OCI-LY7 (cell line): ENCODE results near the gene TPCN1. TPM values are rescaled to one million over a fixed set of nuclear protein-coding genes. Genes with fewer than 3 reads are reported as not detected.

Experiments used
- BruUV-seq: library from RNA; stranded (reverse); fragments of 400-500 nt; replicated peaks from 2 replicates; lab custom pipeline; 2021; lab: Mats Ljungman, UMichigan
- CTCF ChIA-PET: fragments of 300-600 bp; sonication (Branson Sonifier 250); formaldehyde crosslinking; loops from one replicate; lab custom pipeline; 2022; ENCODE audit warnings: antibody characterized with exemption; ENCODE audit not compliant: unreplicated experiment; lab: Charles Lee
- POLR2A ChIA-PET: fragments of 300-600 bp; sonication (Branson Sonifier 250); formaldehyde crosslinking; loops from one replicate; lab custom pipeline; 2022; ENCODE audit warnings: antibody characterized with exemption; lab: Charles Lee
- DNase-seq: peaks from one replicate; pipeline ENCODE4 v3.0.0-alpha.2; 2015; ENCODE audit warnings: low spot score
- H2AFZ ChIP-seq: fragments of 200-600 bp; sonication (generic), shearing (Covaris generic); 2 replicates; pipeline ENCODE4 v1.6.1; 2014; ENCODE audit warnings: mild to moderate bottlenecking, antibody characterized with exemption, low read length, moderate library complexity
- H3K27ac ChIP-seq: fragments of 200-600 bp; sonication (generic); 2 replicates; pipeline ENCODE4 v1.5.1; 2014; ENCODE audit warnings: mixed run types, low read depth, mild to moderate bottlenecking, moderate library complexity, low read length, inconsistent platforms; ENCODE audit not compliant: poor library complexity, severe bottlenecking
- H3K36me3 ChIP-seq: fragments of 200-600 bp; sonication (generic); 2 replicates; pipeline ENCODE4 v1.6.1; 2014; ENCODE audit warnings: mild to moderate bottlenecking, antibody characterized with exemption, low read length, moderate library complexity, mixed read lengths; ENCODE audit not compliant: insufficient read depth
- H3K4me1 ChIP-seq: fragments of 200-600 bp; sonication (generic); 2 replicates; pipeline ENCODE4 v1.5.1; 2014; ENCODE audit warnings: mild to moderate bottlenecking, low read length; ENCODE audit not compliant: insufficient read depth, poor library complexity, severe bottlenecking
- H3K4me2 ChIP-seq: fragments of 200-600 bp; sonication (generic); 2 replicates; pipeline ENCODE4 v1.6.1; 2014; ENCODE audit warnings: mild to moderate bottlenecking, low read length
- H3K4me3 ChIP-seq: fragments of 200-600 bp; sonication (generic); 2 replicates; pipeline ENCODE4 v1.5.1; 2014; ENCODE audit warnings: mild to moderate bottlenecking, low read depth, low read length; ENCODE audit not compliant: poor library complexity, severe bottlenecking
- H3K79me2 ChIP-seq: fragments of 200-600 bp; sonication (generic); 2 replicates; pipeline ENCODE4 v1.6.1; 2016; ENCODE audit warnings: low read depth, mild to moderate bottlenecking, low read length, moderate library complexity, mixed read lengths; ENCODE audit not compliant: insufficient read depth
- H3K9me2 ChIP-seq: fragments of 200-600 bp; sonication (generic); 2 replicates; pipeline ENCODE4 v1.6.1; 2016; ENCODE audit warnings: mild to moderate bottlenecking, low read length, mixed read lengths; ENCODE audit not compliant: insufficient read depth
- H3K9me3 ChIP-seq: fragments of 200-600 bp; sonication (generic); 2 replicates; pipeline ENCODE4 v1.6.1; 2014; ENCODE audit warnings: mild to moderate bottlenecking, mixed run types, low read length, mixed read lengths
- H4K20me1 ChIP-seq: fragments of 200-600 bp; sonication (generic); 2 replicates; pipeline ENCODE4 v1.6.1; 2014; ENCODE audit warnings: mild to moderate bottlenecking, antibody characterized with exemption, low read length, moderate library complexity, mixed read lengths; ENCODE audit not compliant: insufficient read depth
- EZH2phosphoT487 ChIP-seq: fragments of 200-600 bp; sonication (generic); IDR thresholded peaks from 2 replicates; pipeline ENCODE4 v1.6.1; 2018; ENCODE audit warnings: low read depth, borderline replicate concordance, mild to moderate bottlenecking, mixed run types, antibody characterized with exemption, low read length, moderate library complexity, mixed read lengths
- intact Hi-C: fragments of 100-400 bp; cut with micrococcal nuclease; formaldehyde crosslinking; loops from one replicate; pipeline ENCODE4 v1.10.0; 2022; ENCODE audit not compliant: unreplicated experiment
- total RNA-seq, 2 experiments: library from RNA; depleted of rRNA in 1 of 2; stranded (reverse); fragments of >200 nt in 1 of 2; shearing (Covaris generic) in 1 of 2; gene quantifications; 2 replicates each; pipeline ENCODE4 v1.2.3, GENCODE V29; 2014 to 2022
- TF ChIP-seq, protein P1 (sequence below): fragments of 200-600 bp; sonication (generic); conservative IDR thresholded peaks from 2 replicates; pipeline ENCODE4 v1.5.1; 2014; ENCODE audit warnings: mild to moderate bottlenecking, antibody characterized with exemption, low read length, moderate library complexity, mixed read lengths

TPCN1 gene
- total RNA-seq, 2 experiments from 2014 or later = 96.0 to 160 TPM

DNA sequence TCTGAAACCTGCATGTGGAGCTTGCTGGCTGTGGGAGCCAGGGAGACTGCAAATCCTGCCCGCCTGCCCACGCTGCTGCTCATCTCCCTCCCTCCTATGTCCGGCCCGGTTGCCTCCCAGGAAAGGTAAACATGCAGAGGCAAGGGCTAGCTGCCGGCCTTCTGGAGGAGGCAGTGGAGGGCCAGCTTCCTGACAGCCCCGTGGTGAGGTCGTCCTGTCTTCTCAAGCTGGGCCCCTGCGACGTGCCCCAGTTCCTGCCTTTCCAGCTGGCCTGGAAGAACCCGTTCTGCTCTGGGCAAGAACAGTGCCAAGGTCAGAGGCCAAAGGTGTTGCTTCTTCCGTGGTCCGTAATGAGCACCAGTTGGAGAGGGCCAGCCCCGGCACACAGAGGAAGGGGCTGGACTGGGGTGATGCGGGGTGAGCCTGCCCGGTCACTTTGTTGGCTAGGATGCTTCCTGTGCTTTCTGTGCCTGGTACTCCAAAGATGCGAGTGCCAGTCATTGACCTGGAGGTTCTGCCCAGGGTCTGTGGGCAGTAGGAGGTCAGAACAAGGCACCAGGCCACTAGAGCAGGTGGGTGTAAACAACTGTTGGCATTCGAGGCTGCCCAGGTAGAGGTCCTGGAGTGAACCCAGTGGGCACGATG, 25.3 kb downstream of the TPCN1 start:
- peaks cover 8% of the 10 kb centered on the region; the same call in 1 of the 2 replicates for H3K79me2 ChIP-seq
- CTCF ChIA-PET = no interaction called here
- peaks cover 91% of the 10 kb centered on the region for H3K36me3 ChIP-seq
- intact Hi-C loops = no loop called here
- H3K9me3 ChIP-seq = no peaks in the 10 kb centered on the region
- TF ChIP-seq, protein P1, sequence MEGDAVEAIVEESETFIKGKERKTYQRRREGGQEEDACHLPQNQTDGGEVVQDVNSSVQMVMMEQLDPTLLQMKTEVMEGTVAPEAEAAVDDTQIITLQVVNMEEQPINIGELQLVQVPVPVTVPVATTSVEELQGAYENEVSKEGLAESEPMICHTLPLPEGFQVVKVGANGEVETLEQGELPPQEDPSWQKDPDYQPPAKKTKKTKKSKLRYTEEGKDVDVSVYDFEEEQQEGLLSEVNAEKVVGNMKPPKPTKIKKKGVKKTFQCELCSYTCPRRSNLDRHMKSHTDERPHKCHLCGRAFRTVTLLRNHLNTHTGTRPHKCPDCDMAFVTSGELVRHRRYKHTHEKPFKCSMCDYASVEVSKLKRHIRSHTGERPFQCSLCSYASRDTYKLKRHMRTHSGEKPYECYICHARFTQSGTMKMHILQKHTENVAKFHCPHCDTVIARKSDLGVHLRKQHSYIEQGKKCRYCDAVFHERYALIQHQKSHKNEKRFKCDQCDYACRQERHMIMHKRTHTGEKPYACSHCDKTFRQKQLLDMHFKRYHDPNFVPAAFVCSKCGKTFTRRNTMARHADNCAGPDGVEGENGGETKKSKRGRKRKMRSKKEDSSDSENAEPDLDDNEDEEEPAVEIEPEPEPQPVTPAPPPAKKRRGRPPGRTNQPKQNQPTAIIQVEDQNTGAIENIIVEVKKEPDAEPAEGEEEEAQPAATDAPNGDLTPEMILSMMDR = no peak
- TF ChIP-seq EZH2phosphoT487 = no peak
- no peak overlapping the region for H3K27ac ChIP-seq
- no TSS peak for BruUV-seq
- DNase-seq = no peak
- no peak overlapping the region for H3K4me3 ChIP-seq
- no peaks in the 10 kb centered on the region for H3K9me2 ChIP-seq
- H4K20me1 ChIP-seq = no peaks in the 10 kb centered on the region
- H3K4me1 ChIP-seq = peaks cover 22% of the 10 kb centered on the region
- H3K4me2 ChIP-seq = no peak overlapping the region
- POLR2A ChIA-PET = no interaction called here
- no peak overlapping the region for H2AFZ ChIP-seq

DNA sequence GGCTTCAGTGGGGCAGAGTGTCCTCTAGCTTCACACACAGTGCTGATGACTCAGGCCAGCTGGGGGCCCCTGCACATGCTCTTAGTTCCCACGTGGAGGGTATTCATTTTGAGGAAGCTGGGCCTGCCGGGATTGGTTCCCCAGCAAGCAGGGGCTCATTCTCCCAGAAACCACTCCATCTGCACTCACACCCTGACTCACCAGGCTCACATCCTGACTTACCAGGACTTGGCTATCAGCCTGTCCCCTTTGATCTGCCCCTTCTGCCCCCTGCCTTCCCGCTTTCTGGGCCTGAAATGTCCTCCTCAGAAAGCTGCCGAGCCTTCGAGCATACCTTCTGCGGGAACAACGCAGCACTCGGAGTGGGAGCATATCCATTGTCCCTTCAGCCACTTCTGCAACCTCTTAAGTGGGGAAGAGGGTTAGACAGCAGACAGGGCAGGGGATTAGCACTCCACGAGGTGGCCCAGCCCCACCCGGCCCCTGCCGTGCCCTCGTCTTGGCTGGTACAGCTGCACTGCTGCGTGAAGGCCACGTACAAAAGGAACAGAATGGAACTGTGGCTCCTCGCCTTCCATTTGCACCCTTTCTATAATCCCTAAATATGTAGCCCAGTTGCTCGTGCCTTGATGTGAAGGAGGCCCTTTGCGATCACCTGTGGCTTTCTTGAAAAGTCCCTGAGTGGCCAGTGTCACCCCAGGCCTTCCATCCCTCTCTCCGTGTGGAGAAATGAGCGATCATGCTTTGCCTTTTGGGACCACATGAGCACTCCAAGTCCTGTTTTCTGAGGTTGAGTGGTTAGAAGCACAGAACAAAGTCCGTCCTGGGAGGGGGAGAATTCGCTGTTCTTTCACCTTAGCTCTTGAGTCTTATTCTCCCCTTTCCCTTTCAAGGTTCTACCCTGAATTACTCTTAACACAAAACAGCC, 26.1 kb downstream of the TPCN1 start:
- POLR2A ChIA-PET = no interaction called here
- BruUV-seq = no TSS peak
- CTCF ChIA-PET = no interaction called here
- H3K36me3 ChIP-seq = peaks cover 91% of the 10 kb centered on the region
- no peaks in the 10 kb centered on the region for H3K9me2 ChIP-seq
- intact Hi-C loops = no loop called here
- no peak overlapping the region for H3K27ac ChIP-seq
- no peak overlapping the region for H3K4me3 ChIP-seq
- no peaks in the 10 kb centered on the region for H3K9me3 ChIP-seq
- H4K20me1 ChIP-seq = no peaks in the 10 kb centered on the region
- peaks cover 6% of the 10 kb centered on the region; the same call in 1 of the 2 replicates for H3K79me2 ChIP-seq
- peaks cover 22% of the 10 kb centered on the region for H3K4me1 ChIP-seq
- TF ChIP-seq, protein P1 = no peak
- no peak for TF ChIP-seq EZH2phosphoT487
- no peak overlapping the region for H3K4me2 ChIP-seq
- DNase-seq = no peak
- H2AFZ ChIP-seq = no peak overlapping the region
